ENCODE results near the gene KLHL35.

The KLHL35 gene

DNA sequence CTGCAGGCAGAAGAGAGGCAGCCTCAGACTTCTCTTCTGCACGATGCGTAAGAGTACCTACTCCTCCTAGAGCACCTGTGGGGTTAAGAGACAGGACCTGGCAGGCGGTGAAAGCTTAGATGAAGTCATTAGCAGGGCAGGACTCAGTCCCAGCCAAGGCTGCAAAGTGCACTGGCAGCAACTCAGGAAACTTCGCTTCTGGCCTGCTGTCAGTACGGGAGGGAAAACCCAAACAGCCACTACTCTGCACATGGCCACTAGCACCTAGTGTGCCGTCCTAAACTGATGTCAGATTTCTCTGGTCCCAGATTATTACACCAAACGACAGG lies 8.8 kb upstream of the KLHL35 start:
- DNase-seq (ENCODE audit: low spot score), result no peak

DNA sequence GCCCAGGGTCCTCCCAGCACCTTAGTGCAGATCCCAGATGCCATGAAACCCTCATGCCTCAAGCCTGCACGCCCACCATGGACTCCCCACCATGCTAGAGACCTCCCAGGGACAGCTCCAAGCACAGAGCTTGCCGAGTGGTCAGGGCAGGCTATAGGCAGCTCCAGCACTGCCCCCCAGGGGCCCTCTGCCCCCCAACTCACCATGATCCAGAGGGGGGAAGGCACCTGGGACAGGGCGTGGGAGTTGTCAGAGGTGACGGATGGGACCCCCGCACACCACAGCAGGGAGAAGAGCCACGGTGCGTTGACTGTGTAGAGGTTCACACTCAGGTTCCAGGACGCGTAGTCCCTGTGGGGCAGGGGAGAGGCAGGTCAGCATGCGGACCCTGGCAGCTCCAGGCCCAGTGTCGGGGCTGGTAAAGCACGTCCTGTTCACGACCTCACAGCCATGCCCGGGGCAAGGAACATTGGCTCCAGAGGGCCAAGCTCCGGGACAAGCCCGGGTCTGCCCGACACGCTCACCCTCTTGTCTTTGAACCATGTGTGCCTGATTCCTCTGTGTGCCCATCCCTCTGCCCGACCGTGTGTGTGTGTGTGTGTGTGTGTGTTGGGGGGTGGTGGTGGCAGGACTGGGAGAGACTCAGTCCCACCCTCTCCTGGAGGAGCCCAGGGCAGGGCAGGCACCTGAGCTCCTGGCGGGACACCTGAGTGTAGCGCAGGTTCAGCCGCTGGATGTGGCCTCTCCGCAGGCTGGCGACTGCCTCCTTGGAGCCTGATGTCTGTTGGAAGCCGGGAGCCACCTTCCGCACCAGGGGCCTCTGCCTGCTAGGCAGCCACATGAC lies 8.2 kb upstream of the KLHL35 start:
- no peak for DNase-seq (ENCODE audit: low spot score)

DNA sequence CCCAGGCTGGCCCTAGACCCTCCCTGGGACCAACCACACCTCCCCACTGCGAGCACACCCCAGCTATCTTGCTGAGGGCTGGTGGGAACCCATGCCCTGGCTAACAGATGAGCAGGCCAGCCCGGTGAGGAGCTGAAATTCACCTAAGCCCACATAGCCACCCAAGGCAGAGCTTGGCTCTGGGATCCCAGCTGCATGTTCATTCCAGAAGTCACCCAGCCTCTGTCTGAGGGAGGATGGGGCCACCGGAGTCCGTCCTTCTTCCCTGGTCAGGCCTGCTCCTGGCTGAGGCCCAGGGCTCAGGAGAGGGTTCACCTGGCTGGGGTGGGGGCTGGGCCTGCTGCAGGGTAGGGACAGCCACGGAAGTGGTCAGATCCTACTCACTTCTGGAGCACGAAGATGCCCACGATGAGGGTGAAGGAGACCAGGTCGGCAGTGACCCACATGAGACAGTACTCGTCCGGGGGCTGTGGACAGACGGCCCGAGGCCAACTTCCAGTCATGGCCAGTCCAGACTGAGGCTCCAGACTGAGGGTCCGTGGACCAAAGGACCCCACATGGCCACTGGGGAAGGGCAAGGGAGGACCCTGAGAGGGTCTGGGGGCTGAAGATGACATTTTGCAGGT lies 6.6 kb upstream of the KLHL35 start:
- DNase-seq (ENCODE audit: low spot score), result no peak

DNA sequence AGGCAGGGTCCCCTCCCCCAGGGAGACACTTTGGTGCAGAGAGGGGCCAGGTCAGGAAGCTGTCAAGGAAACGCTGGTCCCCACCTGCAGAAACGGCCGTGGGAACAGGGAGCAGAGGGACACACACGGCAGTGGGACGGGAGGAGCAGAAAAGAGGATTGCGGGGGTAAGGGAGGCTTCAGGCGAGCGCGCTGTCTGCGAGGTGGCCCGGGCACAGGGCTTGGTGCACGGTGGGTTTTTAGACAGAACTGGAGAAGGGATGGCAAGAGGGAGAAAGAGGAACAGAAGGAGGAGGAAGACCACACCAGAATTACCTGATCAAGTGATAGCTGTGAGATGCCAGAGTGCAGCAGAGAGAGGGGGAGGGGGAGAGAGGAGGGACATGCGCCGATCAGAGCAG lies 6.0 kb upstream of the KLHL35 start:
- no peak for DNase-seq (ENCODE audit: low spot score)

- no peak for DNase-seq (ENCODE audit: low spot score)
Measured at GRCh38 chr11:75437966-75438659, 5.1 kb upstream of the KLHL35 start.

- DNase-seq (ENCODE audit: low spot score), result no peak
Measured at GRCh38 chr11:75436806-75437205, 3.8 kb upstream of the KLHL35 start.

- no peak for DNase-seq (ENCODE audit: low spot score)
Measured at GRCh38 chr11:75435571-75435925, 2.5 kb upstream of the KLHL35 start.

DNA sequence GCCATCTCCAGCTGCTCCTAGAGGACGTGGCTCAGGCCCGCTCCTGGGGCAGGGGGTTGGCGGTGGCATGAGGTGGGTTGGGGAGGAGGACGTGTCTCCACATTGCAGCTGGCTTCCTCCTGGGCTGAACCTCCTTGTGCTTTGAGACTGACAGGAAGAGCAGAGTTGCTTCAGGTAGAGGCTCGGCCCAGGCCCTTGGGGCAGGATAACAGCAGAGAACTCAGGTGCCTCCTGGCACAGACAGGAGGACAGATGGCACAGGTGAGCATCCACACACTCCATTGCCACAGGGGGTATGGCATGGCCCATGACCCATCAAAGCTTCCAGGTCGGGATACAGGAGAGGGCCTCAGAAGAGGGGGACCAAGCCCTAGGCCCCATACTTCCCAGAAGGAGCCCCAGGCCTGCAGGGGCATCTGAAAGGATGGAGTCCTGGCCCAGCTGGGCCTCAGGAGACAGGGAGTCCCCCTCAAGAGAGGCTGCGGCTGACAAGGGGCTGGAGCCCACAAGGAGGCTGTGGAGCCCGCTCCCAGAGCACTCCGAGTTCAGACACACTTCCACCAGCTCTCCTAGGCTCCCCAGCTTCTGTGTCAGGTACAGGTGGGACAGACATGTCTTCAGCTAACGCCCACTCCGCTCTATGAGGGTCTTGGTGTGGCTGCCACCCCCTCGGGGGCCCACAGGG lies 2.0 kb upstream of the KLHL35 start:
- no peak for DNase-seq (ENCODE audit: low spot score)

- no peak for DNase-seq (ENCODE audit: low spot score)
Measured at GRCh38 chr11:75434051-75434450, 1.0 kb upstream of the KLHL35 start.

DNA sequence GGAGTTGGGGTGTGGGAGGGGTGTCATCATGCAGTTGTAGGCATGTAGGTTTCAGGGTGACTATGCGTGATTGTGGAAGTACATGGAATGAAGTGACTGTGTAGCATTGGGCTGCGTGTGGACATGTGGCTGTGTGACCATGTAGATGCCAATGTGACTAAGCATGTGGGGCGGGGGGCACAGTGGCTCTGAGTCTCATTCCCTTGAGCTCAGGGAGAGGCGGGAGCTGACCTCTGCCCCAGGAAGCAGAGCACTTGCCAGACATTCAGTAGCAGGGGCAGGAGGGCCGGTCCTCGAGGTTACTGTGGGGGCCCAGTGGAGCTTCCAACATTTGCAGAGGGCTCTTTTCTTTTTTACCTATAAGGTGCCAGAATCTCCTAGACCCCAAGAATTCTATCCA lies 440 bp upstream of the KLHL35 start:
- DNase-seq (ENCODE audit: low spot score), result no peak

DNA sequence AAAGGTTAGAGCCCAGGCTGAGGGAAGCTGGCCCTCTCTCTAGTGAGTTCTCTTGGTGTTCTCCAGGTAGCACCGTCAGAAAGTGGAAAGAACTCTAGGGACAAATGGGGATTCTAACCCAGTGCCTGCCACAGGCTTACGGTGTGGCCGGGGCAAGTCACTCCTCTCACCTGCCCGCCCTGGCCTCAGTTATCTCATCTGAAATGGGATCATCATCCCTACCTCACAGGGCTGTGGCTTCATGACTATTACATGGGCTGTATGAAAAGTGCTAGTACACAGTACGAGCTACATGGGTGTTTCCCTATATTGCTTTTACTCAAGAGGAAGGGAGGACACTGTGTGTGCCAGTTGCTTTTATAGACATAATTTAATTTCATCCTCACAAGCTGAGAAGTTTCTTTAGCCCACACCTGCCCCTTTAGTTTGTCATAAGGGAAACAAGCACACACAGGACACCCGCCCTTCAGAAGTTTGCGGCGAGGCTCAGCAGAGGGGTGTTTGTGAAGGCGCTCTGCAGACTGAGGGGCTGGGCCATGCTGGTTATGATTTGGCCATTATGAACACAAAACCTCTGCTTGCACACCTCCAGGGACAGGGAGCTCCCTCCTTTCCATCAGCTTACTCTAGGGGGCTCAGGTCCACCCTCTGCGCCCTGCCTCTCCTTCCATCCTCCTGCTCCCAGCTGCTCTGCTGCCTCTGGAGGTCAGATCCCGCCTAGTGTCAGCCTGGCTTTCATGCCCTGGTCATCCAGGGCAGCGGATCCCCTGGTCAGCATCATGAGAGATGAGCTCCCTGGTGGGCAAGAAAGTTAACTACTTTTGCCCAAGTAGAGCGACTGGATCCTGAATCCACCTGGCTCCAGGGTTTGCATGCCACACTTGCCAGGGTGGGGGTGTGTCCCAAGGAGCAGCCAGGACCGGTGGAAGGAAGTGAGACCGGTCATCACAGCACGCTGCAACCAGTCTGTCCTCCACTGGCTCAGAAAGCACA lies 1.2 kb downstream of the KLHL35 start:
- DNase-seq (ENCODE audit: low spot score), result no peak

- DNase-seq (ENCODE audit: low spot score), result no peak
Measured at GRCh38 chr11:75430714-75431532, 2.1 kb downstream of the KLHL35 start.

DNA sequence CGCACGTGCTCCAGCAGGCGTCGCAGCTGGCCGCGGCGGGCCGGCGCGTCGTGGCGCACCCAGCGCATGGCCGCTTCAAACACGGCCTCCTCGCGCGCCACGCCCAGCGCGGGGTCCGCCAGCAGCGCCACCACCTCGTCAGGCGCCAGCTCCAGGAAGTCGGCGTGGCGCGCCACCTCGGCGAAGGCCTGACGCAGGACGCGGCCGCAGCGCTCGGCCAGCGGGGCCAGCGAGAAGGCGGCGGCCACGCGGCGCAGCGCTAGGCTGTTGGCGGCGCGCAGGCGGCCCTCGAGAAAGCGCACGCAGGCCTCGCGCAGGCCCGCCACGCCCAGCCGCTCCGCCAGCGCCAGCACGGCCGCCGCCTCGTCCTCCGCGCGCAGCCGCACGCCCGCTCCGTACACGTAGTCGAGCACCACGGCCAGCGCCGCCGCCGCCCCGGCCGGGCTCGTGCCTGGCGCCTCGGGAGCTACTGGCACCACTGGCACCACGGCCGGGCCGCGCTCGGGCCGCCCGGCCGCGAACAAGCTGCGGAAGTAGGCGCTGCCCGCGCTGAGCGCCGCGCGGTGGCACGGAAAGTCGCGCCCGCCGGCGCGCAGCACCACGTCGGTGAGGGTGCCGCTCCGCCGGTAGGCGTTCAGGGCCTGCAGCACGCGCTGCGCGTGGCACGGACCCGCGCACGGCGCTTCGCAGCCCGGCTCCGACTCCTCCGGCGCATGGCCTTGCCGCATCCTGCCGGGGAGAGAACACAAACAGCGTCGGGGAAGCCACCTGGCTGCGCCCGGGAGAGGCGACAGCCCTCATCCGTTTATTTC lies 2.9 kb downstream of the KLHL35 start:
- no peak for DNase-seq (ENCODE audit: low spot score)

DNA sequence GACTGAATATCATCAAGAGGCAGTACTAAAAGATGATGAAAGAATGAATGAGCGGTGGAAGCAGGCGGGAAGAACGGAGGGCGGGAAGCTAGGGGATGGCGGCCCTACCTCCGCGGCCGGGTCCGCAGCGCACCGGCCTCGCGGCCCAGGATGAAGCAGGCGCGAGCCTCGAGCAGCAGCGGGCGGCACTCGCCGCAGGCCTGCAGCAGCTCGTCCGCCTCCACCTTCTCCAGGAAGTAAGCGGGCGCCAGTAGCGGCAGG lies 3.4 kb downstream of the KLHL35 start:
- no peak for DNase-seq (ENCODE audit: low spot score)

- DNase-seq (ENCODE audit: low spot score), result no peak
Measured at GRCh38 chr11:75428989-75429640, 3.9 kb downstream of the KLHL35 start.

DNA sequence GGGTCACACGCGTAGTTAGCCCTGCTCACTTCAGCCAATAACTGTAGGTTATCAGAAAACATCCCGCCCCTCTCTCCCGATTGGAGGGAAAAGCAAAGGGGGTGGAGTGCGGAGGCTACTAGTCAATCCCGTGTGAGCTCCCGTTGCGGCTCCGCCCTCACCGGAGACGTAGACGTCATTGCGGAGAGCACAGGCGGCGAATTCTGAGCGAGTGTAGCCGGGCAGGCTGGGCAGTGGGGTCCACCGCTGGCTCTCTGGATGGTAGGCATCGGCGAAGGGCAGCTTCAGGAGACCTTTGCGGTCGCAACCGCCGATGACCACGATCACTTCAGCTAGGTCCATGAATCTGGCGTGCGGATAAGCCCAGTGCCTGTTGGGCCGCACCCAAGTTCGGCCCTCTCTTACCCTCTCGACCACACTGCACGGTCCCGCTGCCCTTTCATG lies 4.7 kb downstream of the KLHL35 start:
- peak; percentile 84 for DNase-seq (ENCODE audit: low spot score)

DNA sequence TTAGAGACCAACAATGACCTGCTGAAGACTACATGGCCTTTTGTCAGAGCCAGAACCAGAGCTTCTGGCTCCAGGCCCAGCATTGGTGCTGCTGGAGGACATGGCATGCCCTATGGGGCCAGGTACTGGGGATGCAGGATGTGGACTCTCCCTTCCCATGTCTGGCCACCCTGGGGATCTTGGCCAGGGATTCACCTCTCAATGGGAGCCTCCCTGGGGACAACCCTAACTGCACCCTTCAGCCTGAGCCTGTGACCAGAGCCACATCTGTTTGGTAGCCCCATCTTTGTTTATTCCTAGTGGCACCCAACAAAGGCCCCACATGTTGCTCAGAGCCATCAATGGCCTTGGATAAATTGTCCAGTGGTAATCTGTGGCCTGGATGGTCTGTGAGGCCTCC lies 5.8 kb downstream of the KLHL35 start:
- no peak for DNase-seq (ENCODE audit: low spot score)

- no peak for DNase-seq (ENCODE audit: low spot score)
Measured at GRCh38 chr11:75426720-75427086, 6.3 kb downstream of the KLHL35 start.

DNA sequence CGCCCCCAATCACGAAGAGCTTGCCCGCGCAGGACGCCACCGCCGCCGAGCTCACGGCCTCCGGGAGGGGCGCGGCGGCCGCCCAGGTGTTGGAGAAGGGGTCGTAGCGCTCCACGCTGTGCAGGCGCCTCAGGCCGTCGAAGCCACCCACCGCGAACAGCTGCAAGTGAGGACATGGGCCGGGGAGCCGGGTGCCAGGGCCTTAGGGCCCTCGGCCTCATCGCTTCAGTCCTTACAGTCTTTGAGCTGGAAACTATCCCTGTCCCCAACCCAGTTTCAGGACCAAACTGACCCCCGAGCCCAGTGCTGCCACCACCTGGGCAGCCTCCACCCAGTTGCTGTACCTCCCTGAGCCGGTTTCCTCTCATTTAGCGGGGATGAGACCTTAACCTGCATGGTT lies 7.6 kb downstream of the KLHL35 start:
- no peak for DNase-seq (ENCODE audit: low spot score)

- DNase-seq (ENCODE audit: low spot score), result no peak
Measured at GRCh38 chr11:75424396-75424795, 8.6 kb downstream of the KLHL35 start.
